MCF 10A (cell line): Measurements from ENCODE around the gene SSH2. TPM values are rescaled to one million over a fixed set of nuclear protein-coding genes. Genes with fewer than 3 reads are reported as not detected.

Experiments
- BruUV-seq: library from RNA; stranded (reverse); fragments of 400-500 nt; replicated peaks from 2 replicates; lab custom pipeline; 2021; lab: Mats Ljungman, UMichigan
- CTCF ChIA-PET: fragments of 300-600 bp; sonication (Branson Sonifier 250); formaldehyde crosslinking; extraction: SDS; loops from one replicate; lab custom pipeline; 2021; ENCODE audit warnings: antibody characterized with exemption, inconsistent platforms; lab: Yijun Ruan, JAX
- POLR2A ChIA-PET: fragments of 300-600, 350-650 bp; sonication (Branson Sonifier 250); formaldehyde crosslinking; extraction: SDS; loops from one replicate; lab custom pipeline; 2020; ENCODE audit warnings: antibody characterized with exemption, inconsistent platforms; lab: Yijun Ruan, JAX
- DNase-seq: peaks from one replicate; pipeline ENCODE4 v3.0.0-alpha.2; 2018; ENCODE audit not compliant: unreplicated experiment
- H3K27ac Mint-ChIP-seq: one replicate; pipeline ENCODE4 v1.8.0; 2022; ENCODE audit warnings: mild to moderate bottlenecking, low read depth, mixed read lengths; ENCODE audit not compliant: unreplicated experiment
- H3K27me3 Mint-ChIP-seq: one replicate; pipeline ENCODE4 v1.8.0; 2022; ENCODE audit warnings: mixed read lengths; ENCODE audit not compliant: insufficient read depth, unreplicated experiment
- H3K36me3 Mint-ChIP-seq: one replicate; pipeline ENCODE4 v1.8.0; 2022; ENCODE audit warnings: mild to moderate bottlenecking, moderate library complexity, mixed read lengths; ENCODE audit not compliant: insufficient read depth, unreplicated experiment
- H3K4me1 Mint-ChIP-seq: one replicate; pipeline ENCODE4 v1.8.0; 2022; ENCODE audit warnings: mixed read lengths; ENCODE audit not compliant: insufficient read depth, unreplicated experiment
- H3K4me3 Mint-ChIP-seq: one replicate; pipeline ENCODE4 v1.8.0; 2022; ENCODE audit warnings: mild to moderate bottlenecking, moderate library complexity, mixed read lengths; ENCODE audit not compliant: unreplicated experiment
- H3K9me3 Mint-ChIP-seq: one replicate; pipeline ENCODE4 v1.8.0; 2022; ENCODE audit warnings: mixed read lengths; ENCODE audit not compliant: unreplicated experiment
- intact Hi-C: fragments of 100-400 bp; cut with micrococcal nuclease; formaldehyde crosslinking; loops from 2 replicates; pipeline ENCODE4 v1.14.1; 2022
- total RNA-seq: library from RNA; stranded (reverse); gene quantifications from 2 replicates; pipeline ENCODE4 v1.2.3, GENCODE V29; 2022
- TF ChIP-seq, protein P1 (sequence below): fragments of 200-600 bp; IDR thresholded peaks from one replicate; pipeline ENCODE4 v1.8.0; 2022; ENCODE audit warnings: antibody characterized with exemption, mild to moderate bottlenecking; ENCODE audit not compliant: unreplicated experiment

Gene SSH2
- total RNA-seq, 1 experiment from 2014 or later: 21.9 TPM

- H3K4me1 Mint-ChIP-seq: peaks cover 14% of the 10 kb centered on the region
- H3K36me3 Mint-ChIP-seq: no peaks in the 10 kb centered on the region
- ChIA-PET POLR2A (interaction anchor here (0.6 to 1.3 kb wide), 6 partner anchors 16 to 450 kb away, joined by 3 to 4 read pairs (median 3); partner anchors contain the start of gene NUFIP2), CTCF (interaction anchor here (0.5 to 1.2 kb wide), 4 partner anchors 13 to 164 kb away, joined by 3 to 4 read pairs (median 3); no protein-coding TSS in a partner anchor)
- no TSS peak for BruUV-seq
- no peaks in the 10 kb centered on the region for H3K27me3 Mint-ChIP-seq
- intact Hi-C loops: no loop called here
- no peak overlapping the region for H3K4me3 Mint-ChIP-seq
- TF ChIP-seq, protein P1, sequence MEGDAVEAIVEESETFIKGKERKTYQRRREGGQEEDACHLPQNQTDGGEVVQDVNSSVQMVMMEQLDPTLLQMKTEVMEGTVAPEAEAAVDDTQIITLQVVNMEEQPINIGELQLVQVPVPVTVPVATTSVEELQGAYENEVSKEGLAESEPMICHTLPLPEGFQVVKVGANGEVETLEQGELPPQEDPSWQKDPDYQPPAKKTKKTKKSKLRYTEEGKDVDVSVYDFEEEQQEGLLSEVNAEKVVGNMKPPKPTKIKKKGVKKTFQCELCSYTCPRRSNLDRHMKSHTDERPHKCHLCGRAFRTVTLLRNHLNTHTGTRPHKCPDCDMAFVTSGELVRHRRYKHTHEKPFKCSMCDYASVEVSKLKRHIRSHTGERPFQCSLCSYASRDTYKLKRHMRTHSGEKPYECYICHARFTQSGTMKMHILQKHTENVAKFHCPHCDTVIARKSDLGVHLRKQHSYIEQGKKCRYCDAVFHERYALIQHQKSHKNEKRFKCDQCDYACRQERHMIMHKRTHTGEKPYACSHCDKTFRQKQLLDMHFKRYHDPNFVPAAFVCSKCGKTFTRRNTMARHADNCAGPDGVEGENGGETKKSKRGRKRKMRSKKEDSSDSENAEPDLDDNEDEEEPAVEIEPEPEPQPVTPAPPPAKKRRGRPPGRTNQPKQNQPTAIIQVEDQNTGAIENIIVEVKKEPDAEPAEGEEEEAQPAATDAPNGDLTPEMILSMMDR: no peak
- DNase-seq: no peak
- H3K27ac Mint-ChIP-seq: peak overlapping the region; percentile 75
- no peaks in the 10 kb centered on the region for H3K9me3 Mint-ChIP-seq
These were observed 185.9 kb downstream of the SSH2 start for GRCh38 chr17:29744121-29744520.

- TF ChIP-seq, protein P1: no peak
- no peaks in the 10 kb centered on the region for H3K36me3 Mint-ChIP-seq
- H3K27me3 Mint-ChIP-seq: no peaks in the 10 kb centered on the region
- POLR2A ChIA-PET: interaction anchor here (0.8 kb wide), 1 partner anchor 18 kb away, joined by 3 read pairs; no protein-coding TSS in a partner anchor
- CTCF ChIA-PET: no interaction called here
- no TSS peak for BruUV-seq
- intact Hi-C loops: no loop called here
- H3K9me3 Mint-ChIP-seq: no peaks in the 10 kb centered on the region
- no peak for DNase-seq
- H3K4me3 Mint-ChIP-seq: no peak overlapping the region
- peaks cover 12% of the 10 kb centered on the region for H3K4me1 Mint-ChIP-seq
- no peak overlapping the region for H3K27ac Mint-ChIP-seq
These were observed 187.9 kb downstream of the SSH2 start for GRCh38 chr17:29742210-29742513.

- Mint-ChIP-seq H3K4me3 (no peak overlapping the region), H3K9me3 (no peaks in the 10 kb centered on the region), H3K27ac (no peak overlapping the region), H3K27me3 (no peaks in the 10 kb centered on the region), H3K4me1 (peaks cover 6% of the 10 kb centered on the region), H3K36me3 (peaks cover 11% of the 10 kb centered on the region)
- no peak for DNase-seq
- no TSS peak for BruUV-seq
- intact Hi-C loops: no loop called here
- TF ChIP-seq, protein P1: no peak
- ChIA-PET CTCF (no interaction called here), POLR2A (no interaction called here)
These were observed 190.0 kb downstream of the SSH2 start for GRCh38 chr17:29740017-29740416.

DNA sequence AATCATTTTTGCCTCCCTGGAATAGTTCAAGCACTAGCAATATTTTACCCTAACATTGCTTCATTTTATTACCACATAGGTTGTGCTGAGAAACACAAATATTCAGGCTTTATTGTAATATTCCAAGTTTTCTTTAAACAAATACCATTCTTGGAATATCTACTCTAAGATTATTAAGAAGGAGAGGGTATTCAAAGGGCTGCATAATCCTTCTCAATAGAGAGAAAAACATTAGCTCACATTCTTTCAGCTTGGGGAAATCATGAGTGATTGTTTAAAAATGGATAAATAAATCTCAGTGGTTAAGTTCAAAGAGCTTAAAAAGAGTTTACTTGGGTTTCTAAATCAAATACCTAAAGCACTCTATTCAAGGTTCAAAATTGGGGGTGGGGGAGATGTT lies 195.4 kb downstream of the SSH2 start:
- intact Hi-C loops: no loop called here
- no peak for DNase-seq
- no peak overlapping the region for H3K4me3 Mint-ChIP-seq
- H3K27me3 Mint-ChIP-seq: no peaks in the 10 kb centered on the region
- BruUV-seq: no TSS peak
- no peak overlapping the region for H3K27ac Mint-ChIP-seq
- TF ChIP-seq, protein P1: no peak
- peaks cover 2% of the 10 kb centered on the region for H3K9me3 Mint-ChIP-seq
- ChIA-PET POLR2A (no interaction called here), CTCF (interaction anchor here (0.6 kb wide), 1 partner anchor 45 kb away, joined by 3 read pairs; no protein-coding TSS in a partner anchor)
- peaks cover 11% of the 10 kb centered on the region for H3K36me3 Mint-ChIP-seq
- H3K4me1 Mint-ChIP-seq: peaks cover 8% of the 10 kb centered on the region
